HEK293T (cell line): Measurements from ENCODE around the gene TGM5.

Experiments used
- ARNT ChIP-seq: fragments of 450-650 bp; IDR thresholded peaks from 2 replicates; pipeline ENCODE4 v1.6.1; 2017; ENCODE audit warnings: mild to moderate bottlenecking
- BHLHE40 ChIP-seq: fragments of 450-650 bp; IDR thresholded peaks from 2 replicates; pipeline ENCODE4 v1.6.1; 2016; ENCODE audit warnings: mild to moderate bottlenecking, moderate library complexity, borderline replicate concordance
- FOXM1 ChIP-seq: fragments of 450-650 bp; IDR thresholded peaks from 2 replicates; pipeline ENCODE4 v1.6.1; 2017; ENCODE audit warnings: mild to moderate bottlenecking, borderline replicate concordance
- SP1 ChIP-seq: fragments of 450-650 bp; IDR thresholded peaks from 2 replicates; pipeline ENCODE4 v1.6.1; 2017
- SUZ12 ChIP-seq: fragments of 450-650 bp; IDR thresholded peaks from 2 replicates; pipeline ENCODE4 v1.6.1; 2016; ENCODE audit warnings: mild to moderate bottlenecking
- TARDBP ChIP-seq: fragments of 450-650 bp; IDR thresholded peaks from 2 replicates; pipeline ENCODE4 v1.6.1; 2016
- ZNF384 ChIP-seq: fragments of 450-650 bp; IDR thresholded peaks from 2 replicates; pipeline ENCODE4 v1.6.1; 2016

DNA sequence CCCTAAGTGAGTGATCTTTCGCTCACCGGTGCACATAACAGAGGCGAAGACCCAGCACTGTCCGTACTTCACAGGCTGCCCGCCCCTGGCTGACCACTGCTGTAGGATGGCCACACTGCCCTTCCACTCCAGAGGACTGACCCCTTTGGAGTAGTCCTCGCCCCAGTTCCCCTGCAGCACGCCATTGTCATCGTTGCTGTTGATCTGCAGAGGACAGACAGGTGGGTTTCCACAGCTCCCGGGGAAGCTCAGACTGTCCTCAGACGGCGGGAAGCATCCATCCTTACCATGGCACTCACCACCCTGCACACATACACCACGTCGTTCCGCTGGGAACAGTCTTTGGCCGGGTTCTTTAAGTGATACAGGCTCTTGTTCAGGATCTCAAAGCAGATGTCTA is 20.5 kb upstream of the TGM5 start:
- no peak for TF ChIP-seq ARNT
- TF ChIP-seq SUZ12, result no peak
- no peak for TF ChIP-seq ZNF384
- TF ChIP-seq BHLHE40, result no peak
- no peak for TF ChIP-seq FOXM1
- no peak for TF ChIP-seq TARDBP
- TF ChIP-seq SP1, result no peak
